K562 (cell line): ENCODE measurements around the gene PHF1. TPM values are rescaled to one million over a fixed set of nuclear protein-coding genes. Genes with fewer than 3 reads are reported as not detected.

Source experiments
- HDAC8 ChIP-seq: fragments of 450-650 bp; IDR thresholded peaks from 2 replicates; pipeline ENCODE4 v1.6.1; 2016; ENCODE audit warnings: mild to moderate bottlenecking, missing genetic modification characterization, moderate library complexity, missing compliant biosample characterization
- IFI16 ChIP-seq: fragments of 250-450 bp; sonication (Bioruptor Pico); IDR thresholded peaks from 2 replicates; pipeline ENCODE4 v2.1.2; 2022; ENCODE audit warnings: mild to moderate bottlenecking, inconsistent platforms
- MAFK ChIP-seq: IDR thresholded peaks from 2 replicates; pipeline ENCODE4 v1.6.1; 2011; ENCODE audit warnings: low read length, improper control_type of control experiment
- SAP30 ChIP-seq: fragments of 200-600 bp; sonication (generic); IDR thresholded peaks from 2 replicates; pipeline ENCODE4 v1.6.1; 2012; ENCODE audit warnings: borderline replicate concordance, low read depth, mild to moderate bottlenecking, moderate library complexity, low read length, control low read depth, inconsistent platforms; ENCODE audit not compliant: insufficient read depth, poor library complexity, severe bottlenecking
- SRSF9 ChIP-seq: fragments of 200-400 bp; formaldehyde crosslinking; IDR thresholded peaks from 2 replicates; pipeline ENCODE4 v1.6.1; 2017; ENCODE audit warnings: low read depth, low read length, borderline replicate concordance
- ZC3H11A ChIP-seq: IDR thresholded peaks from 2 replicates; pipeline ENCODE4 v1.6.1; 2012; ENCODE audit warnings: low read depth, low read length, improper control_type of control experiment
- ZNF12 ChIP-seq: sonication (generic); formaldehyde crosslinking; IDR thresholded peaks from 2 replicates; pipeline ENCODE4 v1.4.0; 2020; ENCODE audit warnings: mild to moderate bottlenecking, missing genetic modification reagents
- ZNF830 ChIP-seq: fragments of 250-450 bp; sonication (Bioruptor Pico); IDR thresholded peaks from 2 replicates; pipeline ENCODE4 v1.5.0; 2021; ENCODE audit warnings: mild to moderate bottlenecking
- polyA plus RNA-seq, 8 experiments: library from polyadenylated mRNA; depleted of rRNA in 4 of 8; stranded (reverse) in 5 of 8; unstranded in 3 of 8; fragments of >200 nt; fragmentation: Nextera tagmentation in 2 of 8; fragmentation: Illumina TruSeq in 1 of 8; extraction: Ambion mirVana in 2 of 8; extraction: Trizol in 1 of 8; gene quantifications; 2 replicates each; pipeline versions ENCODE4 v1.2.1 to v1.2.3, GENCODE V29; 2011 to 2014; ENCODE audit warnings: inconsistent platforms in 1 of 8, missing spikeins in 1 of 8
- total RNA-seq, 7 experiments: library from RNA; depleted of rRNA in 6 of 7; stranded (reverse); fragments of >200 nt in 6 of 7; fragmentation: Illumina TruSeq in 2 of 7; extraction: Trizol in 2 of 7; gene quantifications; 2 replicates each; pipeline versions ENCODE4 v1.2.1 to v1.2.3, GENCODE V29; 2011 to 2021; ENCODE audit warnings: low replicate concordance in 1 of 7
- TF ChIP-seq, protein P1 (sequence below): fragments of 450-650 bp; IDR thresholded peaks from 2 replicates; pipeline ENCODE4 v1.6.1; 2016; ENCODE audit warnings: mild to moderate bottlenecking
- TF ChIP-seq, protein P2 (sequence below): fragments of 250-450 bp; sonication (Bioruptor Pico); IDR thresholded peaks from 2 replicates; pipeline ENCODE4 v1.5.0; 2021
- TF ChIP-seq, protein P3 (sequence below): sonication (generic); formaldehyde crosslinking; IDR thresholded peaks from 2 replicates; pipeline ENCODE4 v1.8.0; 2023; ENCODE audit warnings: missing genetic modification reagents, mild to moderate bottlenecking, borderline replicate concordance
- TF ChIP-seq, protein P4 (sequence below): sonication (generic); formaldehyde crosslinking; IDR thresholded peaks from 2 replicates; pipeline ENCODE4 v1.8.0; 2022; ENCODE audit warnings: mild to moderate bottlenecking, missing genetic modification reagents
- TF ChIP-seq, protein P5 (sequence below): fragments of 250-450 bp; sonication (Bioruptor Pico); IDR thresholded peaks from 2 replicates; pipeline ENCODE4 v1.5.0; 2021; ENCODE audit warnings: mild to moderate bottlenecking, moderate library complexity

PHF1 gene
- total and polyA plus RNA-seq, 9 of the 15 experiments (the other 6 are each of a cell fraction or from before 2014, with no cell fraction given), result 3.7 to 64.2 (median 33.7) TPM

DNA sequence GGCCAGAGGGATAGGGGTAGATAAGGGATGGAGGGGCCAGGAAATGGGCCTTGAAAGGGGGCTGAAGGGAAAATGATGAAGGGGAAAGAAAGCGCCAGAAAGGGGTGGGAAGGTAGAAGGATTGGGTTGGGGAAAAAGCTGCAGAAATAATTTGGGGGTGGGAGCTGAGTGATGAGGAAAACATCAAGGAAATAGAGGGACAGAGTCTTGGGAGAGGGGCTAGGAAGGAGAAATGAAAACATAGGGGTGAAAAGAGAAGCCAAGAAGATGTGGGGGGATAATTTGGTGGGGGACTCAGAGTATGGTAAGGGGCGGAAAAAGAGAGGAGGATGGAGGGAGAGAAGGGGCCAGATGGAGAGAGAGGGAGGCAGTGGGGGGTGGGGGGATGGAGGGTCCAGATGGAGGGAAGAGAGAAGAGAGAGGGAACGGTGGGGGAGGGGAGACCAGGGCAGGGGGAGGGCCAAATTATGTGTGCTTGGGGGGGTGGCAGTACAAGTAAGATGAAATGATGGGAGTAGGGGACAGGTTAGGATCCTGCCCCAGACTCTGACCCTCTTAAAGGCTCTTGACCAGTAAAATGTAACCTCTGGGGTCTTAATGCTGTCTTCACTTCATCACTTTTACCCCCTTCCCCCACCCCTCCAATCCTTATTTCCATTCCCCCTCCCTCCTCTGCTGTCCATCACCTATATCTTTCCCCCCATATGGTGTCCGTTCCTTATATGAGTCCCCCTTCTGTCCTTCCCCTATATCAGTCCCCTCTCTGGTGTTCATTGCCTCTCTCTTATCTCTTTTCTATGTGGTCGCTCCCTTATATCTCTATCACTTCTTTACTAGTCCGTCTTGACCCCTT lies 9.9 kb downstream of the PHF1 start (continued):
- TF ChIP-seq, protein P1, sequence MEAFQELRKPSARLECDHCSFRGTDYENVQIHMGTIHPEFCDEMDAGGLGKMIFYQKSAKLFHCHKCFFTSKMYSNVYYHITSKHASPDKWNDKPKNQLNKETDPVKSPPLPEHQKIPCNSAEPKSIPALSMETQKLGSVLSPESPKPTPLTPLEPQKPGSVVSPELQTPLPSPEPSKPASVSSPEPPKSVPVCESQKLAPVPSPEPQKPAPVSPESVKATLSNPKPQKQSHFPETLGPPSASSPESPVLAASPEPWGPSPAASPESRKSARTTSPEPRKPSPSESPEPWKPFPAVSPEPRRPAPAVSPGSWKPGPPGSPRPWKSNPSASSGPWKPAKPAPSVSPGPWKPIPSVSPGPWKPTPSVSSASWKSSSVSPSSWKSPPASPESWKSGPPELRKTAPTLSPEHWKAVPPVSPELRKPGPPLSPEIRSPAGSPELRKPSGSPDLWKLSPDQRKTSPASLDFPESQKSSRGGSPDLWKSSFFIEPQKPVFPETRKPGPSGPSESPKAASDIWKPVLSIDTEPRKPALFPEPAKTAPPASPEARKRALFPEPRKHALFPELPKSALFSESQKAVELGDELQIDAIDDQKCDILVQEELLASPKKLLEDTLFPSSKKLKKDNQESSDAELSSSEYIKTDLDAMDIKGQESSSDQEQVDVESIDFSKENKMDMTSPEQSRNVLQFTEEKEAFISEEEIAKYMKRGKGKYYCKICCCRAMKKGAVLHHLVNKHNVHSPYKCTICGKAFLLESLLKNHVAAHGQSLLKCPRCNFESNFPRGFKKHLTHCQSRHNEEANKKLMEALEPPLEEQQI, result no peak
- TF ChIP-seq ZNF830 (no peak), ZNF12 (CRISPR knock-in tag) (no peak), HDAC8 (no peak), ZC3H11A (no peak), IFI16 (no peak), MAFK (no peak), SAP30 (no peak), SRSF9 (no peak)
- TF ChIP-seq, protein P2, sequence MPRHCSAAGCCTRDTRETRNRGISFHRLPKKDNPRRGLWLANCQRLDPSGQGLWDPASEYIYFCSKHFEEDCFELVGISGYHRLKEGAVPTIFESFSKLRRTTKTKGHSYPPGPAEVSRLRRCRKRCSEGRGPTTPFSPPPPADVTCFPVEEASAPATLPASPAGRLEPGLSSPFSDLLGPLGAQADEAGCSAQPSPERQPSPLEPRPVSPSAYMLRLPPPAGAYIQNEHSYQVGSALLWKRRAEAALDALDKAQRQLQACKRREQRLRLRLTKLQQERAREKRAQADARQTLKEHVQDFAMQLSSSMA, result no peak
- TF ChIP-seq, protein P3, sequence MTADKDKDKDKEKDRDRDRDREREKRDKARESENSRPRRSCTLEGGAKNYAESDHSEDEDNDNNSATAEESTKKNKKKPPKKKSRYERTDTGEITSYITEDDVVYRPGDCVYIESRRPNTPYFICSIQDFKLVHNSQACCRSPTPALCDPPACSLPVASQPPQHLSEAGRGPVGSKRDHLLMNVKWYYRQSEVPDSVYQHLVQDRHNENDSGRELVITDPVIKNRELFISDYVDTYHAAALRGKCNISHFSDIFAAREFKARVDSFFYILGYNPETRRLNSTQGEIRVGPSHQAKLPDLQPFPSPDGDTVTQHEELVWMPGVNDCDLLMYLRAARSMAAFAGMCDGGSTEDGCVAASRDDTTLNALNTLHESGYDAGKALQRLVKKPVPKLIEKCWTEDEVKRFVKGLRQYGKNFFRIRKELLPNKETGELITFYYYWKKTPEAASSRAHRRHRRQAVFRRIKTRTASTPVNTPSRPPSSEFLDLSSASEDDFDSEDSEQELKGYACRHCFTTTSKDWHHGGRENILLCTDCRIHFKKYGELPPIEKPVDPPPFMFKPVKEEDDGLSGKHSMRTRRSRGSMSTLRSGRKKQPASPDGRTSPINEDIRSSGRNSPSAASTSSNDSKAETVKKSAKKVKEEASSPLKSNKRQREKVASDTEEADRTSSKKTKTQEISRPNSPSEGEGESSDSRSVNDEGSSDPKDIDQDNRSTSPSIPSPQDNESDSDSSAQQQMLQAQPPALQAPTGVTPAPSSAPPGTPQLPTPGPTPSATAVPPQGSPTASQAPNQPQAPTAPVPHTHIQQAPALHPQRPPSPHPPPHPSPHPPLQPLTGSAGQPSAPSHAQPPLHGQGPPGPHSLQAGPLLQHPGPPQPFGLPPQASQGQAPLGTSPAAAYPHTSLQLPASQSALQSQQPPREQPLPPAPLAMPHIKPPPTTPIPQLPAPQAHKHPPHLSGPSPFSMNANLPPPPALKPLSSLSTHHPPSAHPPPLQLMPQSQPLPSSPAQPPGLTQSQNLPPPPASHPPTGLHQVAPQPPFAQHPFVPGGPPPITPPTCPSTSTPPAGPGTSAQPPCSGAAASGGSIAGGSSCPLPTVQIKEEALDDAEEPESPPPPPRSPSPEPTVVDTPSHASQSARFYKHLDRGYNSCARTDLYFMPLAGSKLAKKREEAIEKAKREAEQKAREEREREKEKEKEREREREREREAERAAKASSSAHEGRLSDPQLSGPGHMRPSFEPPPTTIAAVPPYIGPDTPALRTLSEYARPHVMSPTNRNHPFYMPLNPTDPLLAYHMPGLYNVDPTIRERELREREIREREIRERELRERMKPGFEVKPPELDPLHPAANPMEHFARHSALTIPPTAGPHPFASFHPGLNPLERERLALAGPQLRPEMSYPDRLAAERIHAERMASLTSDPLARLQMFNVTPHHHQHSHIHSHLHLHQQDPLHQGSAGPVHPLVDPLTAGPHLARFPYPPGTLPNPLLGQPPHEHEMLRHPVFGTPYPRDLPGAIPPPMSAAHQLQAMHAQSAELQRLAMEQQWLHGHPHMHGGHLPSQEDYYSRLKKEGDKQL (CRISPR knock-in tag), result no peak
- TF ChIP-seq, protein P4, sequence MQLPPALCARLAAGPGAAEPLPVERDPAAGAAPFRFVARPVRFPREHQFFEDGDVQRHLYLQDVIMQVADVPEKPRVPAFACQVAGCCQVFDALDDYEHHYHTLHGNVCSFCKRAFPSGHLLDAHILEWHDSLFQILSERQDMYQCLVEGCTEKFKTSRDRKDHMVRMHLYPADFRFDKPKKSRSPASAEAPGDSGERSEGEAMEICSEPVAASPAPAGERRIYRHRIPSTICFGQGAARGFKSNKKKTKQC (CRISPR knock-in tag), result no peak
- TF ChIP-seq, protein P5, sequence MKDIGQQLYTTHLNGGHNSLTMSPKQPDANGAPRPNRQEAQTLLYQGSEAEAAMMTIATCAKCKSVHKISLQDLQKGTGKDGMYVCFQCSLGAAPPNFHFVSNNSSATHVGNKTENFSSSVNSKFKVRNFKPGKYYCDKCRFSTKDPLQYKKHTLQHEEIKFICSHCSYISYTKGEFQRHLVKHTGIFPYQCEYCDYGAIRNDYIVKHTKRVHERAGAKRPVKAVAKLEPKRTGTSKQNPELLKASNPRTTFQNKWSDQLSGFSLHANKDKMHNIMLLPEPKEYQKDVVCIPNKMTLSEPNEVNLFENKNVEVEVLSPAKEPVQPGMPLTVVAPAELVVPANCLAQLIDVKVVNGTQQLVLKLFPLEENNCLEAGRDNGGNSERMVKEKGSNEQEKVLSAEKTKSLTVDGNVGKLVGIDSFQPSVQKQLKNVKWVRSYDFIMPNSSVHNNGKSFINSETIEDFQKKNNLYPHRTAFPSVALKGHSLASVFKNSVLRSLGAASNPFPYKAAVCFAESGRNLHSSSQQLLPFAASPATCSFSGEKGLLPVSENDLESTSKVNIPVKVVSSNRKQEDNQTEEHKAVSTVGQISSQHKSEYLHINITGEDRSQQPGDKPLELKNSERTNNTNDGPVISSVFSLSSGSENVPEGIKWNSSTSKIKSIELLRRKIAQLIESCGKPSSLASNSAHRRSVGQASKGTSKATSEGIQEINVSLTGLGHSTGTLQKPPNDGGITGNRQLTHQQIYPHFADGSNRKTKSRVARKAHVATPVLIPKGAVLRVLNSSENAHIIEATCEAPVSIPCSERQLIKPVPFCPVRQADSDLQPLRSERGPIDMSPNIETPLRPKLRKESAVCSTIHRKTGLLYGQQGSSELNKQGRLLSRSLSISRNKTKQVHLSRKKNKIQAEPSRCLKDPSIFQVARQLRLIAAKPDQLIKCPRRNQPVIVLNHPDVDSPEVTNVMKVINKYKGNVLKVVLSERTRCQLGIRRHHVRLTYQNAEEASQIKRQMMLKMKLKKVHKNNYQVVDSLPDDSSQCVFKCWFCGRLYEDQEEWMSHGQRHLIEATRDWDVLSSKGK (CRISPR knock-in tag), result no peak
